NCI-H1105 treated with DMSO at 0.1 percent for 48 hours (cell line): Measurements from ENCODE around the gene COL4A6.
A peak's percentile ranks its signal among the peaks of the same experiment; 100 is the strongest.

Experiments used
- DNase-seq: peaks from one replicate; lab custom pipeline; 2025; lab: John Stamatoyannopoulos, UW

COL4A6 gene

GRCh38 chrX:108331126-108331909 lies 106.9 kb downstream of the COL4A6 start:
- DNase-seq, result no peak

GRCh38 chrX:108323751-108324150 lies 114.5 kb downstream of the COL4A6 start:
- no peak for DNase-seq

GRCh38 chrX:108322234-108322633 lies 116.0 kb downstream of the COL4A6 start:
- DNase-seq, result no peak

GRCh38 chrX:108316456-108316855 lies 121.8 kb downstream of the COL4A6 start:
- DNase-seq, result no peak

- no peak for DNase-seq
Measured at GRCh38 chrX:108313669-108314068, 124.6 kb downstream of the COL4A6 start.

- DNase-seq, result peak; percentile 49
Measured at GRCh38 chrX:108312957-108313356, 125.3 kb downstream of the COL4A6 start.

- no peak for DNase-seq
Measured at GRCh38 chrX:108312011-108312410, 126.2 kb downstream of the COL4A6 start.

- DNase-seq, result no peak
Measured at GRCh38 chrX:108310506-108310905, 127.7 kb downstream of the COL4A6 start.

GRCh38 chrX:108309144-108309543 lies 129.1 kb downstream of the COL4A6 start:
- DNase-seq, result no peak

GRCh38 chrX:108307132-108308085 lies 130.8 kb downstream of the COL4A6 start:
- no peak for DNase-seq

- no peak for DNase-seq
Measured at GRCh38 chrX:108306086-108306485, 132.1 kb downstream of the COL4A6 start.

GRCh38 chrX:108304757-108305156 lies 133.5 kb downstream of the COL4A6 start:
- DNase-seq, result no peak

- peak; percentile 33 for DNase-seq
Measured at GRCh38 chrX:108304210-108304609, 134.0 kb downstream of the COL4A6 start.

GRCh38 chrX:108303682-108304081 lies 134.5 kb downstream of the COL4A6 start:
- no peak for DNase-seq

GRCh38 chrX:108299704-108300103 lies 138.5 kb downstream of the COL4A6 start:
- DNase-seq, result no peak

GRCh38 chrX:108299101-108299591 lies 139.1 kb downstream of the COL4A6 start:
- DNase-seq, result no peak

- no peak for DNase-seq
Measured at GRCh38 chrX:108298165-108298602, 140.0 kb downstream of the COL4A6 start.

- no peak for DNase-seq
Measured at GRCh38 chrX:108297290-108297689, 140.9 kb downstream of the COL4A6 start.

- no peak for DNase-seq
Measured at GRCh38 chrX:108292053-108292452, 146.2 kb downstream of the COL4A6 start.

GRCh38 chrX:108285918-108286317 lies 152.3 kb downstream of the COL4A6 start:
- no peak for DNase-seq

GRCh38 chrX:108285356-108285755 lies 152.9 kb downstream of the COL4A6 start:
- DNase-seq, result no peak

- DNase-seq, result no peak
Measured at GRCh38 chrX:108275732-108276131, 162.5 kb downstream of the COL4A6 start.

- no peak for DNase-seq
Measured at GRCh38 chrX:108271397-108271787, 166.8 kb downstream of the COL4A6 start.
